HG03520 (cell line): Measurements from ENCODE around the gene GNB1L.

Experiments
- ATAC-seq: cut with Tn5 transposase; IDR thresholded peaks from one replicate; pipeline ENCODE4 v1.9.1; 2021; ENCODE audit warnings: mild to moderate bottlenecking, moderate library complexity; ENCODE audit not compliant: unreplicated experiment

The GNB1L gene

DNA sequence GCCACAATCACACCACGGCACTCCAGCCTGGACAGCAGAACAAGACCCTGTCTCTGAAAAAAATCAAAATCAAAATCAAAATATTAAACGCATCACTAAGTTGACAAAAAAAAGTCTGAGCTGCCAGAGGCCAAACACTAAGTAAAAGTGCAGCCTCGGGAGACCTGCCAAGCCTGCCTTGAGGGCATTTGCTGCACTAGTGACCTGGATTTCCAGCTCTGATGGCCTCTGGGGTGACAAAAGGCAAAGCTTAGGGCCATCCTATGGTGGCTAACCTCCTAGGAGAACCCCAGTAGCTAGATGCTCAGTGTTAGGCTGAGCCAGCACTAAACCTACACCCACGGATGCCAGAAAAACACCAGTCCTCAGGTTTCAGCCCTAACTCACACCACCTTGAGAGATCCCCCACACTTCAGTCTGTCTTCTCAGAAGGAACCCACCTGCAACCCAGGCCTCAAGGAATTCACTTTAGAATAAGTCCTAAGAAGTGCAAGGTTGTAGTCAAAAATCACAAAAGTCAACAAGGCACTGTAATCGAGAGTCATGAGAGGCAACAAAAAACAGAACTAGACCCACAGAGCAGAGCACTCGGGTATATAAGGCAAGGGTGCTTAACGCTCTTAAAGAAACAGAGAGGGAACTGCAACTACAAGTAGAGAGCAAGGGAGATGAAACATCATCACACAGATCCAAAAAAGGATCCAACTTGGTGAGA lies 28.6 kb downstream of the GNB1L start:
- ATAC-seq, result no peak

DNA sequence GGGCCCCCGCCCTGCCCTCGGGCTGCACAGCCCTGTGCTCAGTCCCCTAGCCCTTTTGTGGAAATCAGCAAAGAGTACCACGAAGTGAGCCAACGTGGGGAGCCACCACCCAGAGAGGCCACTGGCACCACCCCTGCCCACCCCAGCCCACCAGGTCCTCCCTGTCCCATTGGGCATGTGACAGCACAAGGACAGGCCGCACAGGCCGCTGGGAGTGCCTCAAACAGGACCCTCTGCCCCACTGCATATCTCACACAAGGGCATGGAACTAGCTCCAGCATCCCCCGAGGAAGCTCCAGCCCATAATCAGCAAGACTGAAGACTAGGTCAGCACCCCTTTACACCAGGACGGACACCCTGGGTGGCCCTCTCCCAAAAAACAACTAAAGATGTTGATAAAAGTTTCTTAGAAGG lies 29.7 kb downstream of the GNB1L start:
- no peak for ATAC-seq

DNA sequence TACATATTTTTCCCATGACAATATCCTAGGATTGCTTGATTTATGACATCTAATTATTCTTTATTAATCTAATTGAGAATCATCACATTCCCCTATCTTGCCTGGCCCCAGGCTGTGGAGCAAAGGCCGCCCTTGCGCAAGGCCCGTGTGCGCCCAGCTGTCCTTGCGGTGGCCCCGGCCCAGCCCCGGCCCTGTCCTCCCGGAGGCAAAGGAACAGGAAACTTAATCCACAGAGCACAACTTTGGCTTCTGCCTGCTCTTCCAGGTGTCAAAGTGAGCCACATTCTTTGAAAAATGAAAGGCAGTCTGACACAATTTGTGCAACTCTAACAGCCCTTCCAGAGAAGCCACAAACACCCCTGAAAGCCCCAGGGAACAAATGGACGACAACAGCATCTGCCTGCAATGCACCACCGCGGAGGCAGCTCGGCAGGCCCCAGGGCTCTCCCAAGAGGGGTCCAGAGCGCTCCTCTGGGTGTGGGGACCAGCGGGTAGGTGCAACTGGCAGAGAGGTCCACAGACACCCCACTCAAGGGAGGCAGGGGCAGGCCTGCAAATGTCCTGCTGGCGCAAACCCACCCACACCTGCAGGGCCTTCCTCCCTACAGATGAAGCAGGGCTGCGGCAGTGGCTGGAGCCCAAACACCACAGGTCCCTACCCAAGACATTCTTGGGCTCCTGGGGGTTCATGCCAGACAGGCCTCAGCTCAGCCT lies 30.3 kb downstream of the GNB1L start:
- ATAC-seq, result no peak

DNA sequence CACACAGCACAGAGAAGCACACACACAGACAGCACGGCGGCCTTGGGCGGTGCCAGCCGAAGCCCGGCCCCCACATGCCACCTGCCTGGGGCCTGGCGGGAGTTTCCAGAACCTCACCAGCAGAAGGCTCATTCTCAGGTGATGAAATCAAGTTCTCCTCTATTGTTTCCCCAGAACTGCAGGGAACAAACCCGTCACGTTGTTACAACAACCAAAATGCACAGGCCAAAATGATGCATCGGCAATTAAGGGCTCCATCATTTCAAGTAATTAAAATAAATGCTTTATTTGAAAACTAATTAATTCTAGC lies 30.8 kb downstream of the GNB1L start:
- no peak for ATAC-seq

DNA sequence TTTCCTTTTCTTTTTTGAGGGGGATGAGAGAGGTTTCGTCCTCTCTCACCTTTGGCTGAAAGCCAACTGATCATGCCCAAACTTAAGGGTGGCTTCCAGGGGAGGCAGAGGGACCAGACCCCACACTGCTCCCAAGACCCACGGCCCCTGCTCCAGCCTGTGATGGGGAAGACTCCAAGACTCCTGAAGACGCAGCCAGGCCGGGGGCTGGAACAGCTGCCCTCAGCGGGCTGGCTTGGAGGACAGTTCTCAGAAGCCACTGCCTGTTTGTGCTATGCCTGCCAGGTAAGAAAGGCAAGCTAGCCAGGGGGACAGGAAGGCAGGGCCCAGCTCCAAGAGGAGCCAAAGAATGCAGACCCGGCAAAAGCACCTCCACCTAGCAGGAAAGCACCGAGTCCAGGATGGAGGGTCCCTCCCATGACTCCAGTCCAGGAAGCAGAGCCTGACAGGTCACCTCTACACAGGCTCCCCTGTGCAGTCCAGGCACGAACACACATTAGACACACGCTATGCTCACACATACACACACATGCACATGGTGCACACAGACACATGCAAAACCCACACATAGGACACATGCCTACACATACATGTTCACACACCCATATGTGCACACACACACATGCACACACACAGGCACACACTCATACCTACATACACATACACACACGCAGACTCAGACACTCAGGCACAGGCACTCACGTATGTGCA lies 31.3 kb downstream of the GNB1L start:
- ATAC-seq, result no peak

DNA sequence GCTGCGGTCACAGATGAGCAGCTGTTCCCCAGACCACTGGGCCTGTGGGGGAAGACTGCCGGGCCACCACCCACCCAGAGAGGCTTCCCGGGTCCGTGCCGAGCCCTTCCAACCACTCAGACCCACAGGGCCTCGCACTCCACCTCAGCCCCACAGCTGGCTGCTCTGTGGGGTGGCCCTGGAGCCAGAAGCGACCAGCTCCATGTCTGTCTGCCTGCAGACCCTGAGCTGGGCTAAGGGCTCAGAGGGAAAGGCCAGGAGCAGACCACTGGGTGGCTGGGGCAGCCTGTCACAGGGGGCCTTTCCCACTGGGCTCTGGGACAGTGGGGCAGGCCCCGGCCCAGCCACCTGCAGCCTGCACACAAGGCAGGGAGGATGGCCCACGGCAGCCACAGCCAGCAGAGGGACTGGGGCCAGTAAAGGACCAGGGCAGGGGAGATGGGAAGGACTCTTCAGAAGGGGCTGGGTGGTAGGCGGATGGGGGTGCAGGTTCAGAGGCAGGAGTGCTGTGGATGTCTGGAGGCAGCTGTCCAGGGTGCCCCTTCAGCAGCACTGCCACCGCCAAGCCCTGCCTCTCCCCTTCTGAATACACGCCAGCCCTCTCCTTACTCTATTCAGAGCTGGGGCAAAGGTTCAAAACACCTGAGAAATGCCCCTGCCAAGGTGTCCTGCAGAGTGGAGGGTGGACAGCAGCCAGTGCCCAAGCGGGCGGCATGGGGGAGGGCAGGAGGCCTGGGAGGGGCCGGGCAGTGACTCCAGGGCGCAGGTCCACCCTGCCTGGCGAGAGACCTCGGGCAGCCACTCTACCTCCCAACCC lies 32.2 kb downstream of the GNB1L start:
- no peak for ATAC-seq

DNA sequence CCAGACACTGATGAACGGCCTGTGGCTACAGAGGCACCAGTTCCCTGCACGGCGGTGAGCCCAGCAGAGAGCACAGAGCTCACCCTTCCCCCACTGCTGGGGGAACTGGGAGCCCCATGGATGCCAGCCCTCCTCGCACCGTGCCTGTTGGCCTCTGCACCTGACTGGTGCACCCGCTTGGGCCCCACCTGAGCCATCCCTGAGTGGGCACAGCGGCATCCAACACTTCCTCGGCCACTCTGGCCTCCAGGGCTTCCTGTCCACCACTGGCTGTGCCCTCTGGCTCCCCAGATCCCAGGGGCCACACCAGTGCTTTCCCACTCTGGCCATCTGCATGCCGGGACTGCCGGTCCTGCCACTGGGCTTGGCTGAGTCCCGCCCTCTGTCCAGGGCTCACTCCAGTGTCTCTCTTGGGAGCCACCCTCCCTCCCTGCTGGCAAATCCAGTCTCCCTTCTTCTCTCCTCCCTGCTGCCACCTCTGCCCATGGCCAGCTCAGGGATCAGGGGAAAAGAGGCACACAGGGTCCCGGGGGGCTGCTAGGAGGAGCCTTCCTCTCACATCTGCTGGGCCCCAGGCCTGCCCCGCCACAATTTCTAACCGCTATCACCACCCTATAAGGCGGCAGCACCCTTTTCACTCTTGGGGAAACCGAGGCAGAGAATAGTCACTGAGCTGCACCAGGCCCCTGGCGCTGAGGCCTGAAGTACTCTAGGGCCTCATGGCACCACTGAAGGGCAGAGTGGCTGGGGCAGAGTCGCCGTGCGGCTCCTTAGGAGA lies 33.0 kb downstream of the GNB1L start:
- no peak for ATAC-seq

DNA sequence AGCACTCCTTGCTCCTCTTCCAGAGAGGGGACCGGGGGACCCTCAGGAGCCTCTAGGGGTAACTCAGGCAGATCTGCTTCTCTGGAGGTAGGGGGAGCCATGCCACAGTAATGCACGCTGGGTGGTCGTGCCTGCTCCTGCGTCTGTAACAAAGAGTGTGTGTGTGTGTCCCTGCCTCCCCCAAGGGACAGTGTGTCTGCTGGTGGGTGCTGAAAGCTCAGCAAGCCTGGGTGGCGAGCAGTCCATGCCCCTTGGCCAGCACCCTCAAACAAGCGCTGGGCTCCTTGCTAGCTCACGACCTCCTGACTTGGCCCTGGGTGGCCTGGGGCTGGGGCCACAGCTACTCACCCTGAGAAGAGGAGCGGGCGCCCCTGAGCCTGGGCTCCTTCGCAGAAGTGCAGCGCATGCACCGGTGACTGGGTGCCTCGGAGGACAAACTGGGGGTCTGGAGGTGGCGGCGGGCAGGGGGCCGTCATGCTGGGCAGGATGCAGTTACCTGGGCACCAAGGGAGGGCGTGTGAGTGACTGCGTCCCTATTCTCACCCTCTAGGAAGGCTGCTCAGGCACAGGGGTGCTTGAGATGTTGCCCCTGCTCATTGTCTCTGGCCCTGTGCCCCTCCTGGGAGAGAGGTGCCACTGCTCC lies 33.7 kb downstream of the GNB1L start:
- no peak for ATAC-seq

DNA sequence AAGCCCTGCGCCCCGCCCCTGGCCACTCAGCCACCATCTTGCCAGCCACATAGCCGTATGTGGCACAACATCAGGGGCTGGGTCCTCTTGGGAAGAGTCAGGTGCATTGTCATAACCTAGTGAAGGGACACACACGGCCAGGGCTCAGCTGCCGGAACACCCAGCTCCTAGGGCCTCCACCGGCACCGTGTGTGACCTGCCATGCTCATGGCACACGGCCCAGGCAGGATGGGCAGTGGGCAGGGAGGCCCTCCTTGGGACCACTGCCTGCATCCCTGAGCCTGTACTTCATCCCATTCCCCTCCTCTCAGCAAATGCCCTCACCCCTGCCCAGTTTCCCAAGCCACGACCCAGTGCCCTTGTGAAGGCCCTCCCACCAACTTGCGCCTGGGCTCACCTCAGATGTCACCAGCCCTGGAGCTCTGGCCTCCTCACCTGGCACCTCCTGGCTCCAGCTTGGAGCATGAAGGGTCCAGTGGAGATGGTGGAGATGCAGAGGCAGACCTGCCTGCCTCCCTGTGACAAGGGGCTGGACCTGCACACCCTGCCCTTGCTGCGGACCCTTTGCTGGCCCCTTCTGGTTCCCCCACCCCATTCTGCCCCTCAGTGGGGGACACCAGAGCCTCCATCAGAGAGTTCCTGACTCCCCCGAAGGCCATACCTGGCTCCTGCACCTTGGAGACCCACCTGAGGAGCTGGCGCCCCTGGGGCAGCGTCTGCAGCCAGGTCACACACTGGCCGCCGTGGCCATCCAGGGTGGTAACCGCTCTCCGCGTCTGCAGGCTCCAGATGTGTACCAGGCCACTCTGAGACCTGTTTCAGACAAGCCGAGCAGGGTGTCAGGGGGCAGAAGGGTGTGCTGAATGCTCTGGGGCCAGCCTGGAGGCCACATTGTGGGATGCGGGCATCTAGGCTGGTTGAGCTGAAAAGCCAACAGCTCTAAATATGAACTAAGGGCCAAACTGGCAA lies 34.5 kb downstream of the GNB1L start:
- ATAC-seq, result no peak

DNA sequence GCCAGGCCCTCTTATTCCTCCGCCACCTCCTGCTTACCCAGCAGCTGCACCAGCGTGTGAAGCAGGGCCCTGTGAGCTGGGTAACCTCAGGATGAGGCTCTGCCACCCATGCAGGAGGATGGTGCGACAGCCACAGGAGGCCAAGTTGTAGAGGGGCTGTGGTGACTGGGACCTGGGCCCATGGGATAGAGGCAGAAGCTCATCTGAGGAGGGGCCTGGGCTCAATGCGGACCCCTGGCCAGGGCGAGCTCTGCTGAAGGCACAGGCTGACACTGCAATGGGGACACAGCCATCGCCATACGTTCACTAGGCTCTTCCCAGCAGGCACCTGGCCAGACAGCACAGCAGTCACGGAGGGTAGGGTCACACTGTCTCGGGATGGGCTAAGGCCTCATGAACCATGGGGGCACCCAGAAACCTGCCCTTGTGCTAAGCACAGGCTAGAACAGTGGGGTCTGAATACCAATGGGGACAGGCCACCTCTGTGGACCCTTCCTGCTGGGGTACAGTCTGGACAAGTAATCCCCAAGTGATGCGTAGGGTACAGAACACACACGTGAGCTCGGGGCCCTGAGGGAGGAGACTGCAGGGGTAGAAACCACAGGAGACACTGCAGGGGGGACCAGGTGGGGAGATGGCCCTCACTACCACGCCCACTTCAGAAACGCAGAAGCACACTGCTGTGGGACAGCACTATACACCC lies 35.3 kb downstream of the GNB1L start:
- no peak for ATAC-seq

DNA sequence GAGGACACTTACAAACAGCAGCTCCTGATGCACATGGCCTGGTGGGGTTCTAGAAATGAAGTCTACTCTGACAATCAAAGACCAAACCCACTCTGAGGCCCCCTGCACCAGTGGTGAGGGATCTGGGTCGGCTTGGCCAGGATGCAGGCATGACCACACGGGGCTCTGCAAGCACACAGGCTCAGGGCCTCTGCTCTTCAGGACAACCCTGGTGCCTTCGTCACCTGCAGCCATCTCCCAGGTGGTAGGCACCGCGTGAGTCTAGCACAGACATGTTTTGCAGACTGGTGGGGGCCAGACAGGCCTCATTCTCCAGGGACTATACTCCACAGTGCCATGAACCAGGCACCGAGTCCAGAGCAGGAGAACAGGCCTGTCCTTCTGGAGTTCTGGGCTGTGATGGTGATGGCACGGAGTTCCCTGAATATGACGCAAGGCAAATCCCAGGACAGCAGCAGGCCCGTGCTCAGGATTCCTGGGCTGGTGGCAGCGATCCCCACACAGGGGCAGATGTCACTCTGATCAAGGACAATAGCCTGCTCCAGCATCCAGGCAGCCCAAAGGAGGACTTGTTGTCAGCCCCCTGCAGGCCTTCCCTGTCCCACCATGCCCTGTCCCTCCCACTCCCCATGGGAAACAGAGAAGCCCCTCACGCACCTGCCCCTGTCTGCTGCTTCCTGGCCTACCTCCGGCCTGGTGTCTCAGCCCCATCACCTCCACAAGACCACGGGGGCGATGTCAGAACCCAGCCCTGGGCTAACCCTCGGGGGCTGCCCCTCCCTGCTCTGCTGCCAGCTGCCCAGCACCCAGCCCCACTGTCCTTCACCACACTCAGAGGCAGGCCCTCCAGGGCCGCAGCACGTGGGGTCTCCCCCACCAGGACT lies 36.1 kb downstream of the GNB1L start:
- no peak for ATAC-seq

DNA sequence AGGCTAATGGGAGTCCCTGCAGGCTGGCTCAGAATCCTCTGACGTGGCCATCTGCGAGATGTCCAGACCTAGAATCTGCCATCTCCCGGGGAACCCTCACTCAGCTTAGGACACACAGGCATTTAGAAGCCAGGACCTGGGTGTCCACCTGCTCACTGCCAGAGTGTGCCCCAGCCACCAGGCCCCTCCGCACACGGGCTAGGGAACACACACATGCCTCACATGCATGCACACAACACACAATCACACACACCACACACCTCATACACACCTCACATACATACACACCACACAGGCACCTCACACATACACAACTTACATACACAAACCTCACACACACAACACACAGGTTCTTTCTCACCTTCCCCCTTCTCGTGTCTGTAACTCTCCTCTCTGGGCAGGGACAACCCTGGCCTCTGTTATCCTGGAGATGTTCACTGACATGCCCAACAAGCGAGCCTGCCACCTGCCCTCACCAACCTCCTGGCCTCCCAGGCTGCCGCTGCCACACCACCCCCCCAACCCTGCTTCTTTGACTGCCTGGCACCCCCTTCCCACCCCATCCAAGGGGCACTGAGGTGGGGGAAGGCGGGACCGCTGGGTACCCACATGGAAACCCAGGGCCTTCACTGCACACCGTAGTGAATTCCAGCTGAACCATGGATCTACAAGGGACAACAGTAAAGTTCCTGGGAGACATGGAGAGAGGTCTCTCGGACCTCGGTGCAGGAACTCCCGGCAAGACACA lies 38.1 kb downstream of the GNB1L start:
- ATAC-seq, result no peak

DNA sequence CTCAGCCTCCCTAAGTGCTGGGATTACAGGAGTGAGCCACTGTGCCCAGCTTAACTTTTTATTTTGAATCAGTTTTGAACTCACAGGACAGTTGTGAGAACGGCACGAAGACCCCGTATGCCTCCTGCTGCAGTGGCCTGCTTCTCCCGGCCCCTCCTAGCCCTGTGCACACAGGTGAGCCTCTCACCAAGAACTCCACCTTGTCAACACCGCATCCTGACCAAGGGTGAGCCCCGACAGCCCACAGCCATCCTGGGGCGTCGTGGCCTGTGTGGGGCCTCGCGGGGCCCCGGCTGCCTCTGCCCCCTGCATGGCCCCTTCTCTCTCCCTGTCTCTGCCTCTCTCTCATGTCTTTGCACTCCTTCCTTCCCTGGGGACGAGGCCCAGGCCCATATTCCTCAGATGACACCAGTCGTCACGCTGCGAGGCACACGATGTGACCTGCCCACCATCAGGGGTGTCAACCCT lies 38.8 kb downstream of the GNB1L start:
- no peak for ATAC-seq

DNA sequence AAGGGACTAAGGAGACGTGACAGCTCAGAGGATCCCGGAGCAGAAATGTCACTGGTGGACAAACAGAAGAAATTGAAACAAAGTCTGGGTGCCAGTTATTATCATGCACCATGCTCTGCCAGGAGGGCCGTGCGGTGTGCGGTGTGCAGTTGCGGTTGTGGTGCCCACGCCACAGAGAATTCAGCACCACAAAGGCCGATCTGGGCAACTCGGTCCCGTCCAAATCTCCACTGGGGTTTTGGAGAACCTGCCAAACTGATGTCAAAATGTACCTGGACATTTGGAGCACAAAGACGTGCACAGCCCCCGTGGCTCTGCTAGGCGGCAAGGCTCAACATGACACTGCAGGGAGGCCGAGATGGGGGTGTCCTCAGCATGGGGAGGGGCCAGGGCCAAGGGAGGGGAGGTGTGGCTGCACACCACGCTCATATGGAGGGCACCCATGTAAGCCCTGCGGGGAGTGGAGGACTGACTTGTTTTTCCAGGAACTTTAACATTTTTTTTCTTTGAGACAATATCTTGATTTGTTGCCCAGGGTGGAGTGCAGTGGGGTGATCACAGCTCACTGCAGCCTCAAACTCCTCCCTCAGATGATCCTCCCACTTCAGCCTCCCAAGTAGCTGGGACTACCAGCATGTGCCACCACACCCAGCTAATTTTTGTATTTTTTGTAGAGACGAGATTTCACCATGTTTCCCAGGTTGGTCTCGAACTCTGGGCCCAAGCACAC lies 39.4 kb downstream of the GNB1L start:
- ATAC-seq, result no peak

DNA sequence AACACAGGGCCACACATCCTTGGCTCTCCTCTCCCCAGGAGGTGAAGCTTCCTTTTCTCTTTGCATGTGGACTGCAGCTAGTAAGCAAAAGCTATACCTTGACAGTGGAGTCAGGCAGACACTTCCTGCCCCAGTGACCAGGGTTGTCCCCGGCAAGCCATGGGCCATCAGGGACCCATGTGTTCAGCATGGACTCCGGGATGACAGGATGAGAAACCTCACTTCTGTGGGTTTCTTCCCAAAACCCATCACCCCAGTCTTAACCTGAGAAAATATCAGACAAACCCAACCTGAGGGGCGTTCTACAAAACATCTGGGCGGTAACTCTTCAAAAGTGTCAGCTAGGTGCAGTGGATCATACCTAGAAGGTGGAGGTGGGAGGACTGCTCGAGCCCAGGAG lies 40.2 kb downstream of the GNB1L start:
- ATAC-seq, result no peak

DNA sequence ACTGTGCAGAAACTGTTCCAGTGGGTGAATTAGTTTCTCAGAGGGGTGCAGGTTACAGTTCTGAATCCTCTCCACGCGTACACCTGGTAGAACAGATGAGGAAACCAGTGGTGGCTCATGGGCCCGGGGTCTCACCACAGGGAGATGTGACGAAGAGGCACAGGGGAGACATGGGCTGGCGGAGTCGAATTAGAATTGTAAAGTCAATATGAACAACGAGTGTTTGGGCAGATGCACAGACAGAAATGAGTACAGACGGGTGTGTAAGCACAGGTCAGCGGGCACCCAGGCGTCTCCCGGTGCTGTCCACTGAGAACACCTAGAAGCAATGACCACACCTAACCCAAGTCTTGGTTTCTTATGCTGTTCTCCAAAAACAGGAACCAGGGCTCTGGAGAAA lies 41.8 kb downstream of the GNB1L start:
- ATAC-seq, result no peak
